Activated CD8-positive, alpha-beta memory T cell treated with anti-CD3 and anti-CD28 coated beads for 36 hours (primary cell): ENCODE data around the gene EREG. TPM values are rescaled to one million over a fixed set of nuclear protein-coding genes. Genes with fewer than 3 reads are reported as not detected.

ENCODE experiments used
- CTCF ChIA-PET: fragments of 350-600 bp; sonication (Branson Sonifier 250); formaldehyde crosslinking; loops from one replicate; lab custom pipeline; 2021; ENCODE audit warnings: antibody characterized with exemption; lab: Charles Lee
- POLR2A ChIA-PET: fragments of 350-600 bp; sonication (Branson Sonifier 250); formaldehyde crosslinking; loops from one replicate; lab custom pipeline; 2021; ENCODE audit warnings: antibody characterized with exemption; lab: Charles Lee
- total RNA-seq, 2 experiments: library from RNA; stranded (reverse); gene quantifications; one replicate each; pipeline ENCODE4 v1.2.3, GENCODE V29; 2021

EREG gene
- not detected for total RNA-seq

- ChIA-PET POLR2A (no interaction called here), CTCF (no interaction called here)
These were observed at the start of gene EREG for GRCh38 chr4:74364652-74365491. EREG (plus strand) TSS chr4:74365145; CDS start chr4:74365309, 164 bp downstream.

GRCh38 chr4:74315376-74315775 is 49.6 kb upstream of the EREG start:
- POLR2A ChIA-PET = no interaction called here
- CTCF ChIA-PET = no interaction called here

GRCh38 chr4:74316397-74316796 is 48.5 kb upstream of the EREG start:
- ChIA-PET POLR2A (no interaction called here), CTCF (no interaction called here)

- ChIA-PET CTCF (interaction anchor here (2.2 kb wide), 1 partner anchor 89 kb away, joined by 5 read pairs; no protein-coding TSS in a partner anchor), POLR2A (no interaction called here)
These were observed 47.2 kb upstream of the EREG start for GRCh38 chr4:74317616-74318246.

GRCh38 chr4:74318276-74318675 is 46.7 kb upstream of the EREG start:
- POLR2A ChIA-PET = no interaction called here
- CTCF ChIA-PET = interaction anchor here (2.2 kb wide), 1 partner anchor 89 kb away, joined by 5 read pairs; no protein-coding TSS in a partner anchor

- CTCF ChIA-PET = interaction anchor here (2.2 to 2.3 kb wide), 2 partner anchors 91 to 356 kb away, joined by 5 read pairs; no protein-coding TSS in a partner anchor
- POLR2A ChIA-PET = no interaction called here
These were observed 45.5 kb upstream of the EREG start for GRCh38 chr4:74319470-74319869.

- ChIA-PET POLR2A (no interaction called here), CTCF (interaction anchor here (2.3 kb wide), 1 partner anchor 355 kb away, joined by 5 read pairs; no protein-coding TSS in a partner anchor)
These were observed 44.3 kb upstream of the EREG start for GRCh38 chr4:74320559-74321118.

GRCh38 chr4:74322301-74322700 is 42.6 kb upstream of the EREG start:
- POLR2A ChIA-PET = no interaction called here
- CTCF ChIA-PET = no interaction called here

- POLR2A ChIA-PET = no interaction called here
- CTCF ChIA-PET = no interaction called here
These were observed 41.3 kb upstream of the EREG start for GRCh38 chr4:74323663-74324062.

GRCh38 chr4:74324262-74324661 is 40.7 kb upstream of the EREG start:
- POLR2A ChIA-PET = no interaction called here
- CTCF ChIA-PET = no interaction called here

GRCh38 chr4:74325886-74326285 is 39.1 kb upstream of the EREG start:
- CTCF ChIA-PET = no interaction called here
- POLR2A ChIA-PET = no interaction called here

- POLR2A ChIA-PET = no interaction called here
- CTCF ChIA-PET = no interaction called here
These were observed 37.2 kb upstream of the EREG start for GRCh38 chr4:74327762-74328161.

GRCh38 chr4:74328501-74328900 is 36.4 kb upstream of the EREG start:
- POLR2A ChIA-PET = no interaction called here
- CTCF ChIA-PET = no interaction called here

- CTCF ChIA-PET = no interaction called here
- POLR2A ChIA-PET = no interaction called here
These were observed 35.6 kb upstream of the EREG start for GRCh38 chr4:74329307-74329706.

- CTCF ChIA-PET = no interaction called here
- POLR2A ChIA-PET = no interaction called here
These were observed 34.6 kb upstream of the EREG start for GRCh38 chr4:74330295-74330750.

GRCh38 chr4:74331252-74331651 is 33.7 kb upstream of the EREG start:
- ChIA-PET POLR2A (no interaction called here), CTCF (no interaction called here)

GRCh38 chr4:74331944-74332343 is 33.0 kb upstream of the EREG start:
- CTCF ChIA-PET = no interaction called here
- POLR2A ChIA-PET = no interaction called here

- POLR2A ChIA-PET = no interaction called here
- CTCF ChIA-PET = no interaction called here
These were observed 30.3 kb upstream of the EREG start for GRCh38 chr4:74334636-74335035.

GRCh38 chr4:74335341-74336021 is 29.5 kb upstream of the EREG start:
- ChIA-PET CTCF (no interaction called here), POLR2A (no interaction called here)

GRCh38 chr4:74338792-74339333 is 26.1 kb upstream of the EREG start:
- POLR2A ChIA-PET = no interaction called here
- CTCF ChIA-PET = no interaction called here
